Activated CD4-positive, alpha-beta T cell treated with anti-CD3 and anti-CD28 coated beads, Interleukin-2, amount 10 ng/mL, durations not matched to agents 7 days and 5 days (primary cell): ENCODE measurements around the gene CWF19L1. TPM values are rescaled to one million over a fixed set of nuclear protein-coding genes. Genes with fewer than 3 reads are reported as not detected.
A peak's percentile ranks its signal among the peaks of the same experiment; 100 is the strongest.
"Not testable (repeated sequence)": the region's sequence is repeated elsewhere in the genome, so short reads cannot be mapped to it uniquely, and the experiment has no call there.

ENCODE experiments used
- CTCF ChIA-PET: fragments of 350-600 bp; sonication (Branson Sonifier 250); formaldehyde crosslinking; loops from one replicate; lab custom pipeline; 2021; ENCODE audit warnings: antibody characterized with exemption; lab: Charles Lee
- POLR2A ChIA-PET: fragments of 350-600 bp; sonication (Branson Sonifier 250); formaldehyde crosslinking; loops from one replicate; lab custom pipeline; 2021; ENCODE audit warnings: antibody characterized with exemption; lab: Charles Lee
- DNase-seq: peaks from one replicate; pipeline ENCODE4 v3.0.0-alpha.2; 2020
- H3K27ac Mint-ChIP-seq: one replicate; pipeline ENCODE4 v1.8.0; 2021; ENCODE audit warnings: mild to moderate bottlenecking, moderate library complexity, mixed read lengths
- H3K27me3 Mint-ChIP-seq: one replicate; pipeline ENCODE4 v1.8.0; 2021; ENCODE audit warnings: mixed read lengths
- H3K36me3 Mint-ChIP-seq: one replicate; pipeline ENCODE4 v1.8.0; 2021; ENCODE audit warnings: low read depth, mixed read lengths
- H3K4me1 Mint-ChIP-seq: one replicate; pipeline ENCODE4 v1.8.0; 2021; ENCODE audit warnings: mixed read lengths
- H3K4me3 Mint-ChIP-seq: one replicate; pipeline ENCODE4 v1.8.0; 2021; ENCODE audit warnings: mild to moderate bottlenecking, moderate library complexity, mixed read lengths
- H3K9me3 Mint-ChIP-seq: one replicate; pipeline ENCODE4 v1.8.0; 2021; ENCODE audit warnings: mixed read lengths
- total RNA-seq, 2 experiments: library from RNA; stranded (reverse); gene quantifications; one replicate each; pipeline ENCODE4 v1.2.3, GENCODE V29; 2021

Gene CWF19L1
- 10 to 100 TPM; 37.3 to 38.4 TPM for total RNA-seq

GRCh38 chr10:100267239-100268104 is at the start of gene CWF19L1:
CWF19L1 (minus strand) TSS chr10:100267638; CDS start chr10:100267593, 45 bp downstream.
- H3K9me3 Mint-ChIP-seq = no peaks in the 10 kb centered on the region
- POLR2A ChIA-PET = no interaction called here
- CTCF ChIA-PET = interaction anchor here (0.6 kb wide), 1 partner anchor 346 kb away, joined by 4 read pairs; no protein-coding TSS in a partner anchor
- peak; percentile 80 for DNase-seq
- H3K4me3 Mint-ChIP-seq = peak within 1 kb of the TSS; percentile 100
- H3K27me3 Mint-ChIP-seq = no peaks in the 10 kb centered on the region
- peaks cover 22% of the 10 kb centered on the region for H3K4me1 Mint-ChIP-seq
- peaks cover 5% of the 10 kb centered on the region for H3K36me3 Mint-ChIP-seq
- peak within 1 kb of the TSS; percentile 100 for H3K27ac Mint-ChIP-seq

DNA sequence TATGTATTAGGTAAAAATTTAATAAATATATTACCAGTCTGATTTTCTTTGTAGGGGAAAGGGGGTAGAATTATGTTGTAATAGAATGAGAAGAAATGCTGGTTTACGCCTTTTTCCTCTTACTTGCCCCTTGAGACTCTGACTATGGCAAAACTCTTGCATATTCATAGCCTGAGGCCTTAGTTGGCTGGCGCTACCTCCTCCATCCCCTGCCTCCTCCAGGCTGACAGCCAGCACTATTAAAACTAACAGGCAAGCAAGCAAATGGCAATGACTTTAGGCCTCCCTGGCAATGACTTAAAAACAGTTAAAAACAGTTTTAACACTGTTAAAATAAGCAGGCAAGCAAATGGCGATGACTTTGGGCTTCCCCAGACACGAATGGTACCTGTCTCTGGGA is 48.2 kb upstream of the CWF19L1 start:
- Mint-ChIP-seq H3K9me3 (no peaks in the 10 kb centered on the region), H3K4me1 (no peaks in the 10 kb centered on the region), H3K4me3 (no peak overlapping the region), H3K27ac (no peak overlapping the region), H3K27me3 (peaks cover 56% of the 10 kb centered on the region), H3K36me3 (no peaks in the 10 kb centered on the region)
- no peak for DNase-seq
- ChIA-PET POLR2A (no interaction called here), CTCF (interaction anchor here (1.7 to 2.4 kb wide), 2 partner anchors 12 to 15 kb away, joined by 3 to 8 read pairs; no protein-coding TSS in a partner anchor)

DNA sequence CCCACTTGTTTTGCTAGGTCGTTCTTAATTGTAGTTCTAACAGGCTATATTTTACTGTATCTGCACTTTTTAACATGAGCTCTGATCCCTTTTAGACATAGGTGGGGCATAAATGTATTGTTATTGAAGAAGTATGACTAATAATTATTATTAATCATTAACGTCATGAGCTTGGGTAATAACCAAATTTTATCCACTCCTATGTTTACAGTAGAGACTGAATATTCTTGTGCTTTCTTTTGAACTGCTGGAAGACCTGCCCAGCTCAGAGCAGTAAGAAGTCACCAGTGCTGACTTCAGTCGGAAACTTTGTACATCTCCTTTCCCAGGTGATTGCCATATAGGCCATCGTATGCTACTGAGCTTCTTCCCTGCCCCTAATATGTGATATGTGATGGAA is 43.9 kb upstream of the CWF19L1 start:
- POLR2A ChIA-PET = no interaction called here
- no peak overlapping the region for H3K4me3 Mint-ChIP-seq
- no peak for DNase-seq
- H3K36me3 Mint-ChIP-seq = no peaks in the 10 kb centered on the region
- no peak overlapping the region for H3K27ac Mint-ChIP-seq
- H3K27me3 Mint-ChIP-seq = peaks cover 60% of the 10 kb centered on the region
- CTCF ChIA-PET = interaction anchor here (0.7 to 1.5 kb wide), 3 partner anchors 13 to 122 kb away, joined by 3 to 5 read pairs (median 4); no protein-coding TSS in a partner anchor
- no peaks in the 10 kb centered on the region for H3K4me1 Mint-ChIP-seq
- H3K9me3 Mint-ChIP-seq = no peaks in the 10 kb centered on the region

GRCh38 chr10:100307684-100308083 is 40.2 kb upstream of the CWF19L1 start:
- CTCF ChIA-PET = no interaction called here
- Mint-ChIP-seq H3K36me3 (no peaks in the 10 kb centered on the region), H3K4me1 (no peaks in the 10 kb centered on the region), H3K27me3 (peaks cover 63% of the 10 kb centered on the region), H3K9me3 (no peaks in the 10 kb centered on the region), H3K27ac (no peak overlapping the region), H3K4me3 (no peak overlapping the region)
- DNase-seq = no peak
- POLR2A ChIA-PET = no interaction called here

- peaks cover 58% of the 10 kb centered on the region for H3K27me3 Mint-ChIP-seq
- H3K9me3 Mint-ChIP-seq = no peaks in the 10 kb centered on the region
- no peak for DNase-seq
- no peak overlapping the region for H3K27ac Mint-ChIP-seq
- no peaks in the 10 kb centered on the region for H3K36me3 Mint-ChIP-seq
- no peaks in the 10 kb centered on the region for H3K4me1 Mint-ChIP-seq
- ChIA-PET POLR2A (no interaction called here), CTCF (no interaction called here)
- no peak overlapping the region for H3K4me3 Mint-ChIP-seq
Observed at GRCh38 chr10:100306861-100307260, 39.4 kb upstream of the CWF19L1 start.

- DNase-seq = no peak
- ChIA-PET CTCF (interaction anchor here (0.6 to 1.3 kb wide), 5 partner anchors 11 to 877 kb away, joined by 3 to 4 read pairs (median 3); no protein-coding TSS in a partner anchor), POLR2A (no interaction called here)
- no peaks in the 10 kb centered on the region for H3K36me3 Mint-ChIP-seq
- H3K4me3 Mint-ChIP-seq = no peak overlapping the region
- H3K27me3 Mint-ChIP-seq = peaks cover 50% of the 10 kb centered on the region
- no peaks in the 10 kb centered on the region for H3K4me1 Mint-ChIP-seq
- no peak overlapping the region for H3K27ac Mint-ChIP-seq
- no peaks in the 10 kb centered on the region for H3K9me3 Mint-ChIP-seq
Observed at GRCh38 chr10:100304414-100304813, 37.0 kb upstream of the CWF19L1 start.

GRCh38 chr10:100303724-100304319 is 36.4 kb upstream of the CWF19L1 start:
- no peak for DNase-seq
- peaks cover 47% of the 10 kb centered on the region for H3K27me3 Mint-ChIP-seq
- POLR2A ChIA-PET = no interaction called here

GRCh38 chr10:100301123-100301522 is 33.7 kb upstream of the CWF19L1 start:
- POLR2A ChIA-PET, H3K4me3 Mint-ChIP-seq, H3K4me1 Mint-ChIP-seq, H3K27ac Mint-ChIP-seq, CTCF ChIA-PET, H3K36me3 Mint-ChIP-seq, DNase-seq, H3K9me3 Mint-ChIP-seq: not testable (repeated sequence)
- peaks cover 30% of the 10 kb centered on the region for H3K27me3 Mint-ChIP-seq

More at GRCh38 chr10:100303724-100304319, 36.4 kb upstream of the CWF19L1 start:
- CTCF ChIA-PET = interaction anchor here (0.5 to 1.3 kb wide), 2 partner anchors 129 to 179 kb away, joined by 3 to 4 read pairs; no protein-coding TSS in a partner anchor
- no peak overlapping the region for H3K27ac Mint-ChIP-seq
- H3K36me3 Mint-ChIP-seq = no peaks in the 10 kb centered on the region
- H3K4me3 Mint-ChIP-seq = no peak overlapping the region
- no peaks in the 10 kb centered on the region for H3K9me3 Mint-ChIP-seq
- no peaks in the 10 kb centered on the region for H3K4me1 Mint-ChIP-seq

DNA sequence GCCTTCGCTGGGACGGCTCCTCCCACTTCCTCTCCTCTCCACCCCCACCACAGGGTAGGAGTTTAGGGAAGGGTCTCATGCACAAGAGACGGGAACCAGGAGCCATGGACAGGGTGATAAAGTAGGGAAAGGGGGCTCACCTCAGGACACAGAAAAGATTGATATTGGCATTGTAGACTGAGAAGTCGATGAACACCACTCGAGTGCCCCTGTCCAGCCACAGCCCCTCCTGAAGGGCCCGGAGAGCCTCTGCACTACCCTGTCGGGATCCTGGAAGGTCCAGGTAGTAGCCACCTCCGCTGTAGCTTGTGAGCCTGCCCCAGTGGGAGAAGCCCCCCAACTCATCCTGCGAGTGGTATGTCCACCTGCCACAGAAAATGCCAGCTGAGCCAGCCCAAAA is 29.8 kb upstream of the CWF19L1 start:
- peaks cover 20% of the 10 kb centered on the region for H3K27me3 Mint-ChIP-seq
- DNase-seq = no peak
- no peak overlapping the region for H3K4me3 Mint-ChIP-seq
- ChIA-PET CTCF (interaction anchor here (1.8 kb wide), 1 partner anchor 42 kb away, joined by 6 read pairs; no protein-coding TSS in a partner anchor), POLR2A (interaction anchor here (0.6 kb wide), 1 partner anchor 225 kb away, joined by 3 read pairs; no protein-coding TSS in a partner anchor)
- no peaks in the 10 kb centered on the region for H3K36me3 Mint-ChIP-seq
- H3K9me3 Mint-ChIP-seq = no peaks in the 10 kb centered on the region
- H3K4me1 Mint-ChIP-seq = no peaks in the 10 kb centered on the region
- no peak overlapping the region for H3K27ac Mint-ChIP-seq

DNA sequence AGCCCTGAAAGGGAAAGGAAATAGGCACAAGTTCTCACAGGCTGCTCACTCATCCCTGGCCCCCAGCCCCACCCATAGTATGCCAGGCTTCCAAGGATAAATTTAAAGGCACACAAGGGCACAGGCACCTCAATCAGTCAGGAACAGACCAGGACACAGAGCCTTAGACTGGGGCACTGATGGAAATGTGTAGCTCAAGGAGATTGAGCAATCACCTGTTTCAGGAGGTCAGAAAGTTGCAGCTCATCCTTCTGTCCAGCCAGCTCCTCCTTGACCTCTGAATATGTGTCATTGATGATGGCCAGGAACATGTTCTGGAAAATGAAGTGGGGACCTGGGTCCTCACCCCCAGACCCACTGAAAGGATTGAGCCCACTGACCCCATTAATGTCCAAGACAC is 25.6 kb upstream of the CWF19L1 start:
- ChIA-PET CTCF (interaction anchor here (1.1 kb wide), 1 partner anchor 12 kb away, joined by 3 read pairs; no protein-coding TSS in a partner anchor), POLR2A (no interaction called here)
- Mint-ChIP-seq H3K4me3 (no peak overlapping the region), H3K36me3 (no peaks in the 10 kb centered on the region), H3K27ac (no peak overlapping the region), H3K27me3 (peaks cover 28% of the 10 kb centered on the region), H3K9me3 (no peaks in the 10 kb centered on the region), H3K4me1 (peaks cover 4% of the 10 kb centered on the region)
- no peak for DNase-seq

DNA sequence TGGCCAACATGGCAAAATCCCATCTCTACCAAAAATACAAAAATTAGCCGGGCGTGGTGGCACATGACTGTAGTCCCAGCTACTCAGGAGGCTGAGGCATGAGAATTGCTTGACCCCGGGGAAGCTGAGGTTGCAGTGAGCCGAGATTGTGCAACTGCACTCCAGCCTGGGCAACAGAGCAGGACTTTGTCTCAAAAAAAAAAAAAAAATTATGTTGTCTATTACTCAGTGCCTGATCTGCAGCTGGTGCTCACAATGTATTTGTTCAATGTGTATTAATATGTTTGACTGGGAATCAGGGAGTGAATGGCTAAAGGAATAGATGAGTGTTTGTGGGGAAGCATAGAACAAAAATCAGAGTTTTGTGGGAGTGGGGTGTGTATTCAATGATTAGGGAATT is 24.9 kb upstream of the CWF19L1 start:
- H3K9me3 Mint-ChIP-seq, H3K36me3 Mint-ChIP-seq, H3K4me1 Mint-ChIP-seq, DNase-seq, POLR2A ChIA-PET, H3K4me3 Mint-ChIP-seq, H3K27ac Mint-ChIP-seq: not testable (repeated sequence)
- peaks cover 26% of the 10 kb centered on the region for H3K27me3 Mint-ChIP-seq
- CTCF ChIA-PET = interaction anchor here (1.1 to 1.3 kb wide), 2 partner anchors 36 to 126 kb away, joined by 3 to 5 read pairs; no protein-coding TSS in a partner anchor

- H3K27me3 Mint-ChIP-seq = peaks cover 26% of the 10 kb centered on the region
- H3K4me1 Mint-ChIP-seq = peaks cover 18% of the 10 kb centered on the region
- POLR2A ChIA-PET = no interaction called here
- H3K9me3 Mint-ChIP-seq = no peaks in the 10 kb centered on the region
- peaks cover 1% of the 10 kb centered on the region for H3K36me3 Mint-ChIP-seq
- CTCF ChIA-PET = interaction anchor here (0.5 to 1.3 kb wide), 5 partner anchors 18 to 1218 kb away, joined by 3 to 5 read pairs (median 3); no protein-coding TSS in a partner anchor
- no peak for DNase-seq
- H3K27ac Mint-ChIP-seq = no peak overlapping the region
- H3K4me3 Mint-ChIP-seq = no peak overlapping the region
Observed at GRCh38 chr10:100291356-100291755, 23.9 kb upstream of the CWF19L1 start.
